ENCODE results near the gene KIN.
"Not testable (repeated sequence)": the region's sequence is repeated elsewhere in the genome, so short reads cannot be mapped to it uniquely, and the experiment has no call there.

The KIN gene, protein sequence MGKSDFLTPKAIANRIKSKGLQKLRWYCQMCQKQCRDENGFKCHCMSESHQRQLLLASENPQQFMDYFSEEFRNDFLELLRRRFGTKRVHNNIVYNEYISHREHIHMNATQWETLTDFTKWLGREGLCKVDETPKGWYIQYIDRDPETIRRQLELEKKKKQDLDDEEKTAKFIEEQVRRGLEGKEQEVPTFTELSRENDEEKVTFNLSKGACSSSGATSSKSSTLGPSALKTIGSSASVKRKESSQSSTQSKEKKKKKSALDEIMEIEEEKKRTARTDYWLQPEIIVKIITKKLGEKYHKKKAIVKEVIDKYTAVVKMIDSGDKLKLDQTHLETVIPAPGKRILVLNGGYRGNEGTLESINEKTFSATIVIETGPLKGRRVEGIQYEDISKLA

DNA sequence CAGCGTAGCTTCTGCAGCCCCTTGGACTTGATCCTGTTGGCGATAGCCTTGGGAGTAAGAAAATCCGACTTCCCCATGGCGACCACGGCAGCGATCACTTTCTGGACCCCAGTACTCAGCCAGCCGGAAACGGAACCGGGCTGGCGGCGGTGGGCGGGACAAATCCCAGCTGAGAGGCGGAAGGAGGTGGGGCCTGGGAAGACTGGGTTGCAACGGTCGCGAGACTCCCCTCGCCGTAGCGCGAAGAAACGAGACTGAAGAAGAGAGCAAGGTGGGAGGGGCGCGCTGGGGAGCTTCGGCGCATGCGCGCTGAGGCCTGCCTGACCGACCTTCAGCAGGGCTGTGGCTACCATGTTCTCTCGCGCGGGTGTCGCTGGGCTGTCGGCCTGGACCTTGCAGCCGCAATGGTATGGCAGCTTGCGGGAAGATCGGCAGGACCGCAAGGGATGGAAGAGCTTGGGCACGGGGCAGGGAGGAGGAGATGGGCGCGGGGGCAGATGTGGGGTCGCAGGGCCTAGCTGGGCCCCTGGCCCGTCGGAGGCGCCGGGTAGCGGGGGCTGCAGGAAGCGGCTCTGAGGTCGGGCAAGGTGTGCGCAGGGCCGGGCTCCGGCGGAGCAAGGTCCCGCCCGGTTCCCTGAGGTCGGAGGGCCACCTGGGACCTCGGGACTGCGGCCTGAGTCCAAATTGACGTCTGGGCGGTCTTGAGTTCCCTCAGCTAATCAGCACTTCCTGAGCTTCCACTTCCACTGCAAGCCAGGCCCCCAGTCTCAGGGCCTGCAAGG is at the start of gene KIN, which contains the start of gene ATP5F1C:
TSS of gene KIN (minus strand) at position 137 of the 782 bp plus-strand sequence. CDS start at position 77, 60 bp downstream.
TSS of gene ATP5F1C (plus strand) at position 321 of the 782 bp plus-strand sequence. CDS start at position 352, 31 bp downstream.
- peak; percentile 96 to 98 for DNase-seq (ENCODE audit: low read depth in 2 of 2)

DNA sequence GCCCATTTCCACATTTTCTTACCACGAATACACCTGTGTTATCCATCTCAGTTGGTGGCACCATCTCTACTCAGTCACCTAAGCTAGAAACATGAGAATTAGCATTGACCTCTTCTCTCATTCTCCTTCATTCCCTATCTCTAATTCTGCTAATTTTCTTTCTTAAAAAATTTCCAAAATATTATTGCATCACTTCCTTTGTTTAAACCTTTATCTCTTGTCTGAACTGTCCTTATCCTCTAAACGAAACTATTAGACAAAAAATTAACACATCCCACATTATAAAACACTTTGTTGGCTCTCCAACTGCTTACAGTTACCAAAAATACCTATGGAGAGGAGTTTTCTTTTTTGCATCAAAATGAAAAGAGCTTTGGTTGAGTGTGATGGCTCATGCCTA is 48.8 kb upstream of the KIN start:
- DNase-seq (ENCODE audit: low read depth in 2 of 2): no peak

DNA sequence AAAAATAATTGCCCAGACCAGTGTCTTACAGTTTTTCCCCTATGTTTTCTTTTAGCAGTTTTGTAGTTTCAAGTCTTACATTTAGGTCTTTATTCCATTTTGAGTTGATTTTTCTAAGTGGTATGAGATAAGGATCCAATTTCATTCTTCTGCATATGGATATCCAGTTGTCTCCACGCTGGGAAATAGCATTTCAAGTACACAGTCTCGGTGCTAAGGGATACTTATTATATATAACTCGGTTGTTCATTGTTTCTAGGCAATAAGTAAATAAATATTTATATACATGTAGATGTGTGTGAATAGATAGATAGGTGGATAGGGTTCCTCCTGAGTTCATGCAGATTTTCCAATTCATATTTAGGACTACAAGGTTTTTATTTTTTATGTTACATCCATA is 46.5 kb upstream of the KIN start:
- no peak for DNase-seq (ENCODE audit: low read depth in 2 of 2)

DNA sequence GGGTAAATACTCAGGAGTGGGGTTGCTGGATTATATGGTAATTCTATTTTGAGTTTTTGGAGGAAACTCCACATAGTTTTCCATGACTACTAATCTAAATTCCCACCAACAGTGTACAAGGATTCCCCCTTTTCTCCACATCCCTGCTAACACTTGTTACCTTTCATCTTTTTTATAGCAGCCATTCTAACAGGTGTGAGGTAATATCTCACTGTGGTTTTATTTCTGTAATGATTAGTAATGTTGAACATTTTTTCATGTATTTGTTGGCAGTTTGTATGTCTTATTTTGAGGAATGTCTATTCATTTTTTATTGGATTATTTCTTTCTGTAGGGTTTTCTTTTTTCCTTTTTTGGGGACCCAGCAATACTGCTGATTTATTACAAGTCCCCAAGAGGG is 45.4 kb upstream of the KIN start:
- no peak for DNase-seq (ENCODE audit: low read depth in 2 of 2)

- no peak for DNase-seq (ENCODE audit: low read depth in 2 of 2)
Measured at GRCh38 chr10:7832060-7832459, 44.3 kb upstream of the KIN start.

- DNase-seq (ENCODE audit: low read depth in 2 of 2): no peak
Measured at GRCh38 chr10:7829289-7829834, 41.6 kb upstream of the KIN start.

- no peak for DNase-seq (ENCODE audit: low read depth in 2 of 2)
Measured at GRCh38 chr10:7826971-7827370, 39.2 kb upstream of the KIN start.

DNA sequence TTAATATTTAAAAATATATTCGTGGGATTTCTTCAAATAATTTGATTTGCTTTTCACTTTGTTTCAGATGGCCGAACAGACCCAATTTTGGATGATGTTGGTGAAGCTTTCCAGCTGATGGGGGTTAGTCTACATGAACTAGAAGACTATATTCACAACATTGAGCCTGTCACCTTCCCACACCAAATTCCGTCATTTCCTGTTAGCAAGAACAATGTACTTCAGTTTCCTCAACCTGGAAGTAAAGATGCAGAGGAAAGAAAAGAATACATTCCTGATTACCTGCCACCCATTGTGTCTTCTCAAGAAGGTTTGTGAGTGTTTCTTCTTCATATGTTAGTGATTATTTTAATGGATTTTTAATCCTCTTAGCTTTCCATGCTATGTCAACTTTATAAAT is 36.5 kb upstream of the KIN start:
- no peak for DNase-seq (ENCODE audit: low read depth in 2 of 2)

DNA sequence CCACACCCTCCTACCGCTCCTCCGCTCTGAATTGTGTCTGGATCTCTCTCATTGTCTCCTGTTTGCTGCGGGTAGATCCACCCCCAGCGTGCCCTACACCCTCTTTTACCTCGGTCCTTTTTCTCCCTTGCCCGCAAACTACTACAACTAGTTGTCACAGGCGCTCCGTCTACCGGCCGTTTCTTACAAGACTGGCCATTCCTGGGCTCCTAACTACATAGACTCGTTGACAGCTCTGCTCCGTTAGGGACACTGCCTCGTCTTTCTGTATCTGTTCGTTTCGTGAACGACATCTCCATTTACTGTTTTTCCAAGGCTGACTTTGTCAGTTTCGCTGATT is 31.3 kb upstream of the KIN start:
- peak in 1 of 2 donors; percentile 1 for DNase-seq (ENCODE audit: low read depth in 2 of 2)

GRCh38 chr10:7818295-7819120 is 30.7 kb upstream of the KIN start, which contains the start of gene TAF3:
Gene TAF3 (plus strand): TSS chr10:7818505. CDS start chr10:7818710, 205 bp downstream.
- DNase-seq (ENCODE audit: low read depth in 2 of 2): peak; percentile 86 to 90

DNA sequence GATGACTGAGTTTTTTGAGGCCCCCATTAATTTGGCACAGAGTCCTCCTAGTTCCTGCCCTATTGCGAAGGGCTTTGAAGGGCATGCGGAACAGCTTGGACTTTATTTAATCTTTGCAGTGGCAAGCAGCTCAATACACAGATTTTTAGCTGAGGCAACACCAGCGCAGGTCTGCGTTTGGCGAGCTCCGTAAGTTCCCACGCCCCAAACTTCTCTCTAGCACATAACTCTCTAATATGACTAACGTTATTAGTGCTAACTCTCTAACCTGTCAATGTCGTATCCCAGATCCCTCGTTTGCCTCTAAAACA is 30.1 kb upstream of the KIN start:
- no peak for DNase-seq (ENCODE audit: low read depth in 2 of 2)

- DNase-seq (ENCODE audit: low read depth in 2 of 2): no peak
Measured at GRCh38 chr10:7817576-7817975, 29.8 kb upstream of the KIN start.

DNA sequence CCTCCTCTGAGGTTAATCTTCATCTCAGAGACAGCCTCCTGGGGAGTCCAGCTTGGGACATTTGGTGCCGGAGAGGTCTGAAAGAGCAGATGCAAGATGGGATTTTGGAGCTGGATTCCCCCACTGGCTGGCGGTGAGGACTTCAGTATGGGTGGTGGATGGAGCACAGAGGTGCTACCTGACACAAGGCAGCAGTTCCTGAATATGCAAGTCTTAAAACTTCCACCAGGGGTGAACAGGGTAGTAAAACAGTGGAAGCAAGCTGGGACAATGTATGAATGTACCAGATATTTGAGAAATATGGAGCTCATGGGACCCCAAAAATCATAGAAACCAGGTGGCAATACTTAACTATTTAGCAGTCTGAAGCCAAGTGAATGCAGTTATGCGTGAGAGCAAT is 25.7 kb upstream of the KIN start:
- DNase-seq (ENCODE audit: low read depth in 2 of 2): no peak

GRCh38 chr10:7811743-7812142 is 23.9 kb upstream of the KIN start:
- not testable (repeated sequence) for DNase-seq (ENCODE audit: low read depth in 2 of 2)

- DNase-seq (ENCODE audit: low read depth in 2 of 2): no peak
Measured at GRCh38 chr10:7811000-7811399, 23.2 kb upstream of the KIN start.

- DNase-seq (ENCODE audit: low read depth in 2 of 2): no peak
Measured at GRCh38 chr10:7810443-7810842, 22.6 kb upstream of the KIN start.

GRCh38 chr10:7808686-7809267 is 21.0 kb upstream of the KIN start:
- DNase-seq (ENCODE audit: low read depth in 2 of 2): no peak

GRCh38 chr10:7804741-7805140 is 16.9 kb upstream of the KIN start:
- DNase-seq (ENCODE audit: low read depth in 2 of 2): no peak

- DNase-seq (ENCODE audit: low read depth in 2 of 2): no peak
Measured at GRCh38 chr10:7804216-7804615, 16.4 kb upstream of the KIN start.

- DNase-seq (ENCODE audit: low read depth in 2 of 2): no peak
Measured at GRCh38 chr10:7802606-7803005, 14.8 kb upstream of the KIN start.

GRCh38 chr10:7797582-7797981 is 9.8 kb upstream of the KIN start:
- no peak for DNase-seq (ENCODE audit: low read depth in 2 of 2)

DNA sequence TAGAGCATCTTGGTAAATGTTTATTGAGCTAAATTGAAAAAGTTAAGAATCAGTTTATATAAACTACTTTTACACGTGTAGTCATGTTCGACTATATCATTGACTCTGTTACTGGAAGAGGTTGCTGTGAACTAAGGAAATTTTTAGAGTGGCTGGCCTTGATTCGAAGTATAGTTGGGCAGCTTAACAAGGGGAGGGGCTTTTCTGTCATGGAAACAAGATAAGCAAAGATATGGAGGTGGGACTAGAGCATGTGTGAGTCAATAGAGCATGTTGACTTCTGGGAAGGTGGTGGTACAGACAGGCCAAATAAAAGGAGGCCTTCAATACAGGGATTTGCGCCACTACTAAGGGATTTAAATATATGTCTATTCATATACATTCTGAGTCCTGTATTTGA is 7.8 kb upstream of the KIN start:
- no peak for DNase-seq (ENCODE audit: low read depth in 2 of 2)

All from stimulated activated CD4-positive, alpha-beta T cell treated with anti-CD3 and anti-CD28 coated beads, Interleukin-15, amount 100 ng/mL, for 48 hours (primary cell).